ENCODE results near the gene MRM2. TPM values are rescaled to one million over a fixed set of nuclear protein-coding genes. Genes with fewer than 3 reads are reported as not detected.
A peak's percentile ranks its signal among the peaks of the same experiment; 100 is the strongest.

Gene MRM2
- total and polyA plus RNA-seq, 10 of the 15 experiments (the other 5 are each of a cell fraction or from before 2014, with no cell fraction given) = 43.2 to 128 (median 71.4) TPM

GRCh38 chr7:2258661-2259365 is 16.8 kb upstream of the MRM2 start:
- intact Hi-C loops (cut with micrococcal nuclease; ENCODE audit: unreplicated experiment) = no loop called here
- FAIRE-seq = peak; percentile 47
- TF ChIP-seq DPF2 (IDR thresholded peaks at IDR 0.05) = peak; percentile 93
- TF ChIP-seq BRCA1 (IDR thresholded peaks at IDR 0.05; ENCODE audit: low read depth, low read length) = no peak
- TF ChIP-seq FOXK2 (IDR thresholded peaks at IDR 0.05) = no peak
- TF ChIP-seq PKNOX1 (IDR thresholded peaks at IDR 0.05) = 0 out of 2 replicates have a peak, but pooled peaks have one; percentile 16
- peak; percentile 47; the same call in 1 of the 2 replicates for TF ChIP-seq CHD2 (IDR thresholded peaks at IDR 0.05; ENCODE audit: borderline replicate concordance, low read depth, low read length)
- no peak for TF ChIP-seq CBX3 (IDR thresholded peaks at IDR 0.05; ENCODE audit: borderline replicate concordance, low read depth)
- no peak for TF ChIP-seq YBX1 (IDR thresholded peaks at IDR 0.05)
- TF ChIP-seq PRDM15 (CRISPR knock-in tag; IDR thresholded peaks at IDR 0.05) = no peak
- peak; percentile 88 for TF ChIP-seq IKZF1 (conservative IDR thresholded peaks at IDR 0.05)
- peak; percentile 54; the same call in 1 of the 2 replicates for TF ChIP-seq ATF7 (IDR thresholded peaks at IDR 0.05; ENCODE audit: low read depth)
- TF ChIP-seq RELA (IDR thresholded peaks at IDR 0.05; ENCODE audit: borderline replicate concordance, partially characterized antibody) = peak; percentile 92
- TF ChIP-seq RELB (IDR thresholded peaks at IDR 0.05; ENCODE audit: low read depth) = peak; percentile 75; the same call in 1 of the 2 replicates
- no peak for TF ChIP-seq ESRRA (IDR thresholded peaks at IDR 0.05; ENCODE audit: low read length)

More at GRCh38 chr7:2258661-2259365, 16.8 kb upstream of the MRM2 start:
- Histone ChIP-seq H3K9ac (ENCODE audit: control insufficient read depth, insufficient read depth, low read length) (no peak overlapping the region), H3K4me3 (no peak overlapping the region), H3K79me2 (ENCODE audit: control insufficient read depth, insufficient read depth, low read length) (peaks cover 7% of the 10 kb centered on the region), H3K4me2 (ENCODE audit: control insufficient read depth, insufficient read depth) (peak overlapping the region; percentile 45), H2AFZ (ENCODE audit: control insufficient read depth, low read depth, low read length) (no peak overlapping the region), H3K36me3 (ENCODE audit: control insufficient read depth in 2 of 2, insufficient read depth in 2 of 2, low read length in 1 of 2) (peaks cover 12 to 43% of the 10 kb centered on the region in 2 experiments), H3K9me3 (replicated peaks; ENCODE audit: control insufficient read depth, insufficient read depth, low read length) (no peaks in the 10 kb centered on the region), H3K27ac (ENCODE audit: control insufficient read depth, insufficient read depth) (peak overlapping the region; percentile 65), H3K27me3 (replicated peaks in 1 of 2; ENCODE audit: control insufficient read depth in 2 of 2, insufficient read depth in 2 of 2, low read length in 1 of 2) (no peaks in the 10 kb centered on the region), H4K20me1 (ENCODE audit: control insufficient read depth, insufficient read depth) (no peaks in the 10 kb centered on the region), H3K4me1 (ENCODE audit: control insufficient read depth, insufficient read depth, low read length) (peaks cover 45% of the 10 kb centered on the region)
- 22% methylated on average over 34 of the region's 34 CpGs for WGBS (ENCODE audit: insufficient coverage, insufficient replicate concordance, low lambda C conversion rate, missing lambda C conversion rate)
- ChIA-PET RAD21 (ENCODE audit: unreplicated experiment) (interaction anchor here (0.6 to 2.0 kb wide), 10 partner anchors 10 to 187 kb away, joined by 3 to 6 read pairs (median 3); partner anchors contain the start of genes MRM2 and NUDT1), SMC1A (ENCODE audit: uncharacterized antibody, unreplicated experiment) (interaction anchor here (0.6 to 1.9 kb wide), 11 partner anchors 10 to 106 kb away, joined by 3 to 10 read pairs (median 4); no protein-coding TSS in a partner anchor), POLR2A (interaction anchor here (0.9 to 1.6 kb wide), 6 partner anchors 9 to 53 kb away, joined by 3 to 7 read pairs (median 4); no protein-coding TSS in a partner anchor), CTCF (interaction anchor here (1.1 to 4.0 kb wide), 8 partner anchors 8 to 89 kb away, joined by 3 to 21 read pairs (median 6); no protein-coding TSS in a partner anchor)
- peak; percentile 50 for DNase-seq (ENCODE audit: low read depth, low spot score)
- peak; percentile 92 for ATAC-seq
- in situ Hi-C loops (cut with MboI) = no loop called here
- BruUV-seq (replicated peaks) = no TSS peak
